Measurements from ENCODE around the gene FAM83B.
"Not testable (repeated sequence)": the region's sequence is repeated elsewhere in the genome, so short reads cannot be mapped to it uniquely, and the experiment has no call there.

The FAM83B gene

DNA sequence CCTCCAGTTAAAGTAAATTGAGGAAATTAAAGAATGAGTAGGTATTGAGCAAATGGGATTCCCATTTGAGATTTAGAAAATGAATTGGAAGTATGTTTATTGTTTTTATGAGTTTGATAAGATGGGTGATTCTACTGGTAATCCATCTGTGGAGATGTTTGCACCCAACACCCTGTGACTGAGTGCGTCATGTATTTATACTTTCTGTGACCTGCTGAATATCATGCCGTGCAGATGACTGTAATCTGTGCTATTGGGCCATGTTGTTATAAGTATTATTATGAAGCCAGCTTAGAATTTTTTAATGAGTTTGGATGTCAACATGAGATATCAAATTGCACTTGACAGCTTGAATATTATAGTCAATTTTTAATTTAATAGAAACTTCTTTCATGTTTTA is 17.7 kb downstream of the FAM83B start:
- no peak for DNase-seq

DNA sequence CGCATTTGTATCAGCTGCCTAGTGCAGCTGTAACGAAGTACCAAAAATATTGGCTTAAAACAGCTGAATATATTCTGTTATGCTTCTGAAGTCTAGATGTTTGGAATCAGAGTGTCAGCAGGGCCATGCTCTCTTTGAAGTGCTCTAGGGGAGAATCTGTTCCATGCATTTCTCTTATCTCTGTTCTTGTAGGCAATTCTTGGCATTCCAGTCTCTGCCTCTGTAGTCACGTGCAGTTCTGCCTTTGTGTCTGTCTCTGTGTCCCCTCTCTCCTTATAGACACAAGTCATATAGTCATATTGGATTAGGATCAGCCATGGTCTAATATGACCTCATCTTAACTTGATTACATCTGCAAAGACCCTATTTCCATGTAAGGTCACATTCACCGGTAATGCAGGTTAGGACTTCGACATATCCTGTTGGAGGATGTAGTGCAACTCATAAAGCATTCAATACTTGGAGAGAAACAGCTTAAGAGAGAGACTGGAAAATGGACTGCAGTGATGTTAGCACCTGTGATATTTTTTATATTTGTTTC is 18.6 kb downstream of the FAM83B start:
- no peak for DNase-seq

DNA sequence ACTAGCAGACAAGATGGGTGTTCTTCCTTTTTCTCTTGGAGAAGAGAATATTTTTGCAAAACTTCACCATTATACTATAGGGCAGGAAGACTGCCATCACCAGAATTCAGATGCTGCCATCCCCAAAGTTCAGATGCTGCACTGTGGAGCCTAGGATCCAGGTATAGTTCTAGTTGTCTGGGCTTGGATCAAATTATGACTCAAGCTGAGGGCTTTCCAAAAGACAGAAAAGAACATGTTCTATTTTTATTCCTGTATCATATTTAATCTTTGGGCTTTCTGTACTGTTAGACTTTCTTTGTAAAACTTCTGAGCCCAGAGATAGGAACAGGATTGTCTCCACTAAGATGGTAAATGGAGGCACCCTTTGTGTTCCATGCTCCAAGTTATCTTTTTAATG is 22.0 kb downstream of the FAM83B start:
- DNase-seq: no peak

DNA sequence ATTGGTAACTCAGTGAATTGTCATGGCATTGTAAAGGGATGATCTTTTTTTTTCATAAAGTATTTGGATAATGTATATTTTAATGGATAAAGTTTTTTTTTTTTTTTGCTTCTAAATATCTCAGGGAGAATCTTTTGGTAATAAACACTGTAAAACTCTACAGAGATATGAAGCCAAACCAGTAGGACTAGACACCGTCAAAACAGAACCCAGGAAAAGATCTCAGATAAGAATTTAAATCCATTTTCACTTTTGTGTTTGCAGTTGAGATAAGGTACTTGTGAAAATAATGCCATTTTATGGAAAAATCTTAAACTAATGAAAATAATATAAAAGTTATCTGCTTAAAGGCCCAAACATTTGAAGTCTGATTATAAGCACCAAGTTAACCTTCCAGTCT is 27.0 kb downstream of the FAM83B start:
- no peak for DNase-seq

DNA sequence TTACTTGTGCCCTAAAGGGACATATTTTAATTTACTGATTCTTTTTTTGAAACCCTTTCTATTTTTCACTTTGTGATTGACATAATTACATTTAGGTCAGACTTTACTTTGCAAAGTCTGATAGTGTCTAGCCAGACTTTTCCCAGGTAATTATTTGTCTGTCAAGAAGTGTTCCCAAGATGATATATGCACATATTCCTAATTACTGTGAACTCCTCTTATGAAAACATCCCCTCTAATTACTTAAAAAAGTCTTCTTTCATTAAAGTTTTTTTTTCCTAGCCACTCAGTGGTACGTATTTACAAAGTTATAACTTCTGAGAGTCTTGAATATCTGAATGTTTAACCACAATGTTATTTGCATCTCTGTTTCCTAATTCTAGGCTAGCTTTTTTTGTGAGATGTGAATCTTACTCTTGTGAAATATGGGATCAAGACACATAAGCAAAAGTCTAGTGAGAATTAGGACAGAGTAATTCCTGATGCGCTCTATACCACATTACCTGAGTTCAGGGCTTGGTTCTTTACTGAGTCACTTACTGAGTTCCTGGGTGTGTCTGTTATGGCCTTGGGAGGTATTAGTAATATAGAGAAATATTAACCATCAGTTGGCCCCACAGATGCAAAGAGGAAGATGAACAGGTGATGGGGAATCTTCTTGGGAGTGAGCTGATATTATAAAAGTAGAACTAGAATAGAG is 27.9 kb downstream of the FAM83B start:
- no peak for DNase-seq

DNA sequence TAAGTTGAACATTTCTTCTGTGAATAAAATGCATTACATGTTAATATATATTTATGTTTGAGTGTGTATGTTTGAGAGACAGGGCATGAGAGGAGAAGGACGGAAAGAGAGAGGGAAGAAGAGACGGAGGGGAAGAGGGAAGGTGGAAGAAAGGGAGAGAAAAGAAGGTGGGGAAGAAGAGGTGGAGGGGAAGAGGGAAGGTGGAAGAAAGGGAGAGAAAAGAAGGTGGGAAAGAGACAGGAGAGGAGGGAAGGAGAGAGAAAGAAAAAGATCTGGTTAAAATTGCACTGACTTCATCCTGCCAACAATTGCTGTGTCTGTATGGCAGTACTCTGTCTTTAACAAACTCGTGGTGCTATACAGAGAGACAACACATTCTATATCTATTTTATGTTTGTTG is 29.0 kb downstream of the FAM83B start:
- no peak for DNase-seq

DNA sequence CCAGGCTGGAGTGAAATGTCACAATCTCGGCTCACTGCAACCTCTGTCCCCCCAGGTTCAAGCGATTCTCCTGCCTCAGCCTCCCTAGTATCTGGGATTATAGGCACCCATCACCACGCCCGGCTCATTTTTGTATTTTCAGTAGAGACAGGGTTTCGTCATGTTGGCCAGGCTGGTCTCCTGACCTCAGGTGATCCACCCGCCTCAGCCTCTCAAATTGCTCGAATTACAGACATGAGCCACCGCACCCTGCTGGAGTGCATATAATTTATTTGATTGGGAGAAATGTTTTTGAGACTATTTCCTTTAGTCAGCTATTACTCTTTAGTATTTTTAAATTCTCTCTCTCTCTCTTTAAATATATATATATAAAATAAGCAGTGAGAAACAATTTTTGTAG is 29.8 kb downstream of the FAM83B start:
- DNase-seq: no peak

DNA sequence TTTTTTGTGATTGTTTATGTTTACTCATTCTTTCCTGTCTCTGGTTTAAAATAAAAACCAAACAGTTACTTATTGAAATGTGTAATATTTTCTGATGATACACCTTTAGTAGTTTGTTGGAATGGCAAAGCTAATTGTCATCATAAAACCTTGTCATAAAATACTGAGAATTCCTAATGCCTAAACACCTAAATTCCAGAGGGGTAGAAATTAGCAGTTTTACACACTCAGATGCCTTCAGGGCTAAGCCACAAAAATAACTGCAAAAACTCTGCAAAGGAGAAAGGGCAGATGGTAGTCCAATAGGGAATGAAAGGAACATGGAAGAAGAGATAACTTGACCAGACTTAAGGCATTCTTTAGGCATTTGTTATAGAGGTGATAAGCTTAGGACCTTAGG is 30.3 kb downstream of the FAM83B start:
- DNase-seq: no peak

DNA sequence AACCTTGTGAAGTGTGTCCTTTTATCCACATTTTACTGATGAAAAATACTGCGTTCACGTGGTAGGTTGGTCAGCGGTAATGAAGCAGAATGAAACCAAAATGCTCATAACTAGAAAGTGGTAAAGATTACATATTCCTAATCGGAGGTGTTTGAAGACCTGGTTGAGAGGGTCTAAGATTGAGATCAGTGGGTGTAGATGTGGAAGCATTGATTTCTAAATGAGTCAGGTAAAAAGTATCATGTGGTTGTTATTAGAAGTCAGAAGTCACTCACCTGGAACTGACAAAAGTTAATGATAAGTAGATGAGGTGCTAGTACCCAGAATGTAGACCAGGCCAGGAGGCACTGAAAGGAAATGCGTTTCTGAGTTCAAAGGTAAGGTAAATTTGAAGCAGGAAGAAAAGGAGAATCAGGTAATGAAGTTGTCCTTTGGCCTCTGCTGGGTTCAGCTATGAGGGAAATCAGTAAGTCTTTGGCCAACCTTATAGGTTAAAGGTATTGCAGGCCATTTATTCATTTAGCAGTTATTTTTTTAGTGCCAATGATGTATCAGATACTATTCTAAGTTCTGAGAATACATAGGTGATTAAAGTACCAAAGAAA is 31.2 kb downstream of the FAM83B start:
- no peak for DNase-seq

DNA sequence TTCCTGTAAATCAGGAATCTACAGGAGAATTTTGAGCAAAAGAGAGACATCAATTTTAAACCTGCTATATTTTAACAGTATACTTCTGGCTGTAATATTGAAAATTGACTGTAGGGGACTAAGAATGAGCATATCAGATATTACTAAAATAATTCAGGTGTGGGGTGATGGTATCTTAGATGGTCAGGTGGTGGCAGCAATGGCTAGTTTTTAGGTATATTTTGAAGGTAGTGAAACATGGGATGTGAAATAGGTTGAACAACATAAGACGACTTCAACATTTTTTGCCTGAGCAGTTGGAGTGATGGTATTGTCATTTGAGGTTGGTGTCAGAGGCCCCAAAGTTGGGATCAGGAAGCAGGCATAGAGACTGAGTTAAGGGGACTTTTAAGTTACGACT is 32.1 kb downstream of the FAM83B start:
- no peak for DNase-seq

DNA sequence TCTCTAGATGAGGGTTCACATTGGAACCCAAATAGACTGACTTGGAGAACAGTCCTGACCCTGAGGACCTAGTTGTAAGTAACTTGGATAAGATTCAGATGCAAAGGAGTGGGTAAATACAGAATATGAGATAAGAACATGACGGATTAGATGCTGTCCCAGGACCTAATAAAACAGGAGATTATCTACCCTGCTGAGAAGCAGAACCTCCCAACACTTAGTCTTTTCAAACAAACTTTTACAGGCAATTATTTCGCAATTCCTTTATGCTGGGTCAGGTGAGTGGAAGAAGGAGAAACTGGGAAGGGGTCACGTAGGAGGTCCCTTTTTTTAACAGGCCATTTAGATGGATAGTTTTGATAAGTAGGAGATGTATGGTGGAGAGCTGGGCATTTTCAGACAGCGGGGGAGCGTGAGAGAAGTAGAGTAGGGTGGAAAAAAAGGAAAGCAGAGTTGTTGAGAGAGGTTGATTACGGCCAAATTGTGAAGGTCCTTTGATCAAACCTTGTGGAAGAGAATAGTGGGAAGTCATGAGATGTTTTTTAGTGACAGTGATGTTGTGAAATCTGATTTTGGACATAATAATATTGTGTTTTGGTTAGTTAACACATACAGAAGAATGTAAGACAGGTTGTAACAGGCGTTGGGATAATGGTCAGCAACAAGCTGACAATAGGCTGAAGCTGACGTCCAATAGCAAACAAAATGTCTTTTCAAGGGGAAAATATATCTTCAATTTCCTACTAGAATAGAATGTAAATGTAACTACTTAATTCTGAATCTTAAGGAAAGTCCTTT is 32.8 kb downstream of the FAM83B start:
- no peak for DNase-seq

DNA sequence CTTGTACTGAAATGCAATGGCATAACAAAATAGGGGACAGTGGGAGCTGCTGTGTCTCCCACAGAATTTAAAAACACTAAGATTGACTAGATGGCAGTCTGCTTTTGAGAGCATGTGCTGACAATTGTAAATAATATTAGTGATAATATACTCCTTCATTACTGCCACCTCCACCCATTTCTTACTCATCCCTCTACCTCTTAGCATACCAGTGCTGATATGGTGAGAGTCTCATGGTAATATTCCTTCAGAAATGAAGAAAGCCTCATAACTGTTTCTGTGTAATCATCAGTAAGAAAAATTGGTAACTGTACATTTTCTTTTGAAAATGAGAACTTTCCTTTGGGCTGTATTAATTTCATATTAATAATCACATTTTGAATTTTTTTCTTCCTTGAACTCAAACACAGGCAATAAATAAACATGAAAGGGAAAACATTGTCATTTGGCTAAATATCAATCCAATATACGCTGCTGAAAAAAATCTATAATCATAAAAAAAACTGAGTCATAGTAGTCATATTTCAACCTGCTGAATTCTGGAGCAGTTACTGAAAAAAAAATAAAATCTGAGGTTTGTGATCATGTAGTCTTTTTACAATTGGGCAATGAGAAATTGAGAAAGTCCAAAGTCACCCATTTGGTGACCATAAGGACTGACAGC is 34.6 kb downstream of the FAM83B start:
- no peak for DNase-seq

DNA sequence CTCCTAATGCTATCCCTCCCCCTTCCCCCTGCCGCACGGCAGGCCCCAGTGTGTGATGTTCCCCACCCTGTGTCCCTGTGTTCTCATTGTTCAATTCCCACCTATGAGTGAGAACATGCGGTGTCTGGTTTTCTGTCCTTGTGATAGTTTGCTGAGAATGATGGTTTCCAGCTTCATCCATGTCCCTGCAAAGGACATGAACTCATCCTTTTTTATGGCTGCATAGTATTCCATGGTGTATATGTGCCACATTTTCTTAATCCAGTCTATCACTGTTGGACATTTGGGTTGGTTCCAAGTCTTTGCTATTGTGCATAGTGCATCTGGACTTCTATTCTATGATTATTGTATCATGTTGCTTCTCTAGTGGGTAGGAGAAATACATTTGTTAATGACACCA is 35.3 kb downstream of the FAM83B start:
- not testable (repeated sequence) for DNase-seq

DNA sequence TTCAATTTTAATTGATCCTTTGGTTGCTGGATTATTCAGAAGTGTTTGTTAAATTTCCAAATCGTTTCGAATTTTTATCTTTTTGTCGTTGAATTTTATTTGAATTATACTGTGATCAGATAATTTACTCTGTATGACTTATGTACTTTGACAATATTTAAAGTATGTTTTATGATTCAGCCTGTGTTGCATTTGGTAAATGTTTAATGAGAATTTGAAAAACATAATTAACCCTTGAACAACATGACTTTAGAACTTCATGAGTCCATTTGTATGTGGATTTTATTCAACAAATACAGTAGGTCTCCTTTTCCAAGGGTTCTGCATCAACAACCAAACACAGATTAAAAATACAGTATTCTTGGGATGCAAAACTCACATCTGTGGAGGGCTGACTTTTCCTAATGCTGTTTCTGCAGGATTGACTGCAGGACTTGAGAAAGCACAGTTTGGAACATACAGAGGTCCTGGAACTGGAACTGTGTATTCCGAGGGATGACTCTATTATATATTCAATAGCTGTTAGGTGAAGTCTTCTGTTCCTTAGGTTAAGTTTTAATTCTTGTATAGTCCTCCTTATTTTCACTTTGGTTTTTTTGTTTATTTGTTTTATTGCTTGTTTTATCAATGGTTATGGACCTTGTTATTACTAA is 40.5 kb downstream of the FAM83B start:
- DNase-seq: no peak

DNA sequence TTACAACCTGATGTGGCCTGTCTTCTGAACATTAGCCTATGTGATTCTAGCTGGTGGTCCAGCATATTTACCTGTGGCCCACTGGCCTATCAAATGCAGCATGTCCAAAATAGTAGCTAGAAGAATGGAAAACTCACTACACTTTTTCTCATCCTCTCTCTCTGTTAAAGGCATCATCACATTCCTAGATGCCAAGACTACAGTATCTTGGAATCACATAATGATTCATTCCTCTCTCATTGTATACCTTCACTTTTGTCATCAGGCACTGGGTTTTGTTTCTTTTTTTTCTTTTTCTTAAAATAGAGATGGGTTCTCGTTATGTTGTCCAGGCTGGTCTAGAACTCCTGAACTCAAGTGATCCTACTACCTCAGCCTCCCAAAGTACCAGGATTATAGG is 45.0 kb downstream of the FAM83B start:
- DNase-seq: no peak

DNA sequence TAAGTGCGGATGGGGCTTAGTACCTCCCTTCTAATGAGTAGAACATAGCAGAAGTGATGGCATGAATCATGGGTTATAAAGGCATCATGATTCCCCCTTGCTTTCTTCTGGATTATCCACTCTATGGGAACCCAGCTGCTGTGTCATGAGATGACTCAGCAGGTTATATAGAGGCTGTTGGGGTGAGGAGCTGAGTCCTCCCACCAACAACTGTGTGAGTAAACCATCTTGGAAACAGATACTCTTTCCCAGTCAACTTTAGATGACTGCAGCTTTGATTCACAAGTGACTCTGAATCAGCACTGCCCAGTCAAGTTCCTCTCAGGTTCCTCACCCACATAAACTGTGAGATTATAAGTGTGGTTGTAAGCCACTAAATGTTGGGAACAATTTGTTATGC is 46.3 kb downstream of the FAM83B start:
- no peak for DNase-seq

DNA sequence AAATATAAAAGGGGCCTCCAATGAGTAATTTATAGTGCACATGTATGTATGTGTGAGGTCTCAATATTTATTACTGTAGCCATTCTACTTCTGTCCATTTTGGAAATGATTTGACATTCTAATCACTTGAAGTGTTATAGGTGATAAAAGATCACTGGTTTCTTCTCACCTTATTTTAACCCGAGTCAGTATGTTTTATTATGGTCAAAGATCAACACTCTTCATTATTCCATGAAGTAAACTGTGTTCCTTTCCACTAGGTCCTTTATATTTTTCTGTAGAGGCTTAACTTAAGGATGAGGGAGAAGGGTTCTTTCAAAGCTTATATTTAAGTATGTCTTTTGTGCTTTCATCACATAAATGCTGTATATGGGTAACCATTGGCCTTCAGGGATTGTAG is 47.2 kb downstream of the FAM83B start:
- DNase-seq: no peak

DNA sequence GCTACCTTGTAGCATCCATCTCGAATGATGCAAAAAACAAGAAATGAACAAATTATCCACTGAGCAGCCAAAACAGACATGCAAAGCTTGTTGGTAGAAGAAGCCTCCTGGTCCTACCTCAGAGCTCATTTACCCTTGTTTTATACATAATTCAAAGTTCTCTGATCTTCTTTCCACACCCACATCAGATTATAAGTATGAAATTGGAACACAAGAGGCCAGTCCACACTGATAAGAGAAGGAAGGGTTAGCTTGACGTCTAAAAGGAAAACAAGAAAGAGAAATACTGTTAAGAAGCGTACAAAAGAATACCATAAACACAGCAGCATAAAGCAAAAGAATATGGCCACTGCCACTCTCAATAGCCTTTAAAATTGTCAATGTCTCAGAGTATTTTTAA is 49.7 kb downstream of the FAM83B start:
- DNase-seq: no peak

DNA sequence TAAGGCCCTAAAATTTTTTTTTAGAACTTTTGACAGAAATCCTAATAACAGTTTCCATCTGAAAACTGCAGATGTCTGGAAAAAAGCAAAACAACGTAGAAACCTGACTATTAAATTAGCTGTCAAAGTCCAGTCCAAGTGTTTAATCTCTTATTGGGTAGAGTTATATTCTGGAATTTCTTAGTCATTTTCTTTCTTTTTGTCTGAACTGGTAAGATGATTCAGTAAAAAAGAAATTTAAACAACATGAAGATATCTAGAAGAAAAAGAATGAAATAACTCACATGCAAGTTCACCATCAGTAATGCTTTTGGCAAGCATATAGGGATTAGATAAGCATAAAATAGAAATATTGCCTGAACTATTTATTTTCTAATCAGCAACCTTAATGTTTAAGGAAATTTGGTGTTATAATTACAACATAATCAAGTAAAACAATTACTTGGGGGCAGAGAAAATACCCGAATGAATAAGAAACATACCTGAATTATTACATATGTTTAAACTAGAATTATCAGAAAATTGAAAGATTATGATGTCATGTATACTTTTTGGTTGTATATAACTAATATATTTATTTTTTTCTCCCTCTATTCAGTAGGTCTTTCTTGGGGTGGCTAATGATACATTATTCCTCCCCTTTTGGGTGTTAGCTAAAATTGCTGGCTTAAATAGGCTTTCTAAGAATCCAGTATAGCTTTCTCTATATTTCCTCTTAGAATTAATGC is 51.1 kb downstream of the FAM83B start:
- DNase-seq: no peak

DNA sequence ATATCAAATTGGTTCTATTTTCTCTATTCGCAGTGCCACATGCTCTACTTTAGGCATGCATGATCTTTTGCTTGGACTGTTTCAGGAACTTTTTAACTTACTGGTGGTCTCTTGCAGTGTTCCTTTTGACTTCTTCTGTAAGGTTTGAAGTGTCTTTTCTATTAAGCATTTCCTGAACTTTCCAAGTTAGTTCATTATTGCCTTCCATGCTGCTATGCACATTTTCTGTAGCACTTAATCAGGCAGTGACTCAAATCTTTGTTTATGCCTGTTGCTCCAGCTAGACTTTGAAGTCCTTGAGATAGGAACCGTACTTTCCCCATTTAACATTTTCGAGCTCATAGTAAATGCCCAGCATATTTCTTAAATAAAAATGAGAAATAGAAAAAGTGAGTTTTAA is 52.2 kb downstream of the FAM83B start:
- no peak for DNase-seq

DNA sequence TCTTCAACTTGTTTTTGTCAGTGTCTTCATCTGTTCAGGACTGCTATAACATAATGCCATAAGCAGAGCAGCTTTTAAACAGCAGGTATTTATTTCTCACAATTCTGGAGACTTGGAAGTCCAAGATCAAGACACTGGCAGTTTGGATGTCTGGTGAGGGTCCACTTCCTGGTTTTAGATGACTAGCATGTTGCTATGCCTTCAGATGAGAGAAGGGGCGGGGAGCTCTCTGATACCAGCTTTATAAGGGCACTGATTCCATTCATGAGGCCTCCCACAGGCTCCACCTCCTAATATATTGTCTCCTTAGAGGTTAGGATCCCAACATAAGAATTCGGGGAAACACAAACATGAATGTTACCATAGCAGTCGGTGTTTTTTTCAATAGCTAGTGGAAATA is 52.9 kb downstream of the FAM83B start:
- DNase-seq: no peak

DNA sequence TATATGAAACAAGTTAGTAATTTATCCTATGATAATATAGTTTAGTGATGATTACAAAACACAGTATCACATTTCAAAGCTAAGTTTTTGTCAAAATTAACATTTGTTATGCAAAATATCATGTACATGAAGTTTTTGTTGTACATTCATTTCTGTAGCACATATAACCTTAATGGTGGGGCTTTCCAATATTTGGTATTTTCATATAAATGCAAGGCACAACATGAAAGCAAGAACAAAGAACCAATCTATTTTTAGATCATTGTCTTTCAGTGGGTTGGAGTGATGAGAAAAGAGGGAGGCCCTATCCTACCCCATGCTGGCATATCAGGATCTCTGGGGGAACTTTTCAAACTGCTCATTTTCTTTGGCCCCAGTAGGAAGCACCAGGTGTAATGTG is 53.4 kb downstream of the FAM83B start:
- no peak for DNase-seq

Measured in activated CD8-positive, alpha-beta memory T cell treated with anti-CD3 and anti-CD28 coated beads, Interleukin-2, amount 50 U/mL, for 48 hours (primary cell).